ENCODE data around the gene BZW2. TPM values are rescaled to one million over a fixed set of nuclear protein-coding genes. Genes with fewer than 3 reads are reported as not detected.
A peak's percentile ranks its signal among the peaks of the same experiment; 100 is the strongest.

BZW2 gene
- total and polyA plus RNA-seq, 7 experiments from 2014 or later: 24.6 to 79.3 (median 30.5) TPM

DNA sequence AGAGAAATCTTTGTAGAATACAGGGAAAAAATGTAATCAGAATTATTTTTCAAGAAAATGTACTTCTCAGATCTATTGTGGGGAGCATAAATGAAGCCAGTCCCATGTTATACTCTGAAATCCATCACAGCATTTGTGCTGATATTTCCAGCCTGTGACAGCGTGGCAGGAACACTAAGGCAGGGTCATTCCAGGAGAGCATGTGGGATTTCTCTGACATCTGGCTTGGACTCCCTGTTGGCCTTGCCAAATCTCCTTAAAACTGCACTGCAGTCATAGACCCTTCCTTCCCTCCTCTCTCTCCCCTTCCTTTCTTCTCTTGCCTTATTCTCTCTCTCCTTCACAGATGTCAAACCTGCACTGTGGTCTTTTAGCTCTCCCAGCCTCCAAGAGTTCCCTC is 101.1 kb downstream of the BZW2 start:
- Mint-ChIP-seq H3K36me3 (no peaks in the 10 kb centered on the region), H3K27ac (no peak overlapping the region), H3K4me1 (no peaks in the 10 kb centered on the region), H3K9me3 (no peaks in the 10 kb centered on the region), H3K27me3 (peaks cover 0 to 18% (median 9%) of the 10 kb centered on the region in 5 donors), H3K4me3 (no peak overlapping the region)
- Histone ChIP-seq H3K27me3 (ENCODE audit: control insufficient read depth in 2 of 2, insufficient read depth in 2 of 2, low read length in 2 of 2) (no peaks in the 10 kb centered on the region), H3K4me3 (ENCODE audit: low read length) (no peak overlapping the region), H3K9me3 (ENCODE audit: control insufficient read depth in 2 of 3, low read length in 3 of 3) (no peaks in the 10 kb centered on the region), H3K27ac (ENCODE audit: low read depth, low read length) (no peak overlapping the region), H3K36me3 (ENCODE audit: control insufficient read depth in 2 of 3, insufficient read depth in 3 of 3, low read length in 3 of 3) (no peaks in the 10 kb centered on the region), H3K4me1 (ENCODE audit: control insufficient read depth in 2 of 2, insufficient read depth in 2 of 2, low read length in 2 of 2) (no peaks in the 10 kb centered on the region)
- ChIA-PET CTCF (no interaction called here), POLR2A (no interaction called here)
- ATAC-seq (no peak), DNase-seq (no peak)
- intact Hi-C loops (cut with micrococcal nuclease): no loop called here

DNA sequence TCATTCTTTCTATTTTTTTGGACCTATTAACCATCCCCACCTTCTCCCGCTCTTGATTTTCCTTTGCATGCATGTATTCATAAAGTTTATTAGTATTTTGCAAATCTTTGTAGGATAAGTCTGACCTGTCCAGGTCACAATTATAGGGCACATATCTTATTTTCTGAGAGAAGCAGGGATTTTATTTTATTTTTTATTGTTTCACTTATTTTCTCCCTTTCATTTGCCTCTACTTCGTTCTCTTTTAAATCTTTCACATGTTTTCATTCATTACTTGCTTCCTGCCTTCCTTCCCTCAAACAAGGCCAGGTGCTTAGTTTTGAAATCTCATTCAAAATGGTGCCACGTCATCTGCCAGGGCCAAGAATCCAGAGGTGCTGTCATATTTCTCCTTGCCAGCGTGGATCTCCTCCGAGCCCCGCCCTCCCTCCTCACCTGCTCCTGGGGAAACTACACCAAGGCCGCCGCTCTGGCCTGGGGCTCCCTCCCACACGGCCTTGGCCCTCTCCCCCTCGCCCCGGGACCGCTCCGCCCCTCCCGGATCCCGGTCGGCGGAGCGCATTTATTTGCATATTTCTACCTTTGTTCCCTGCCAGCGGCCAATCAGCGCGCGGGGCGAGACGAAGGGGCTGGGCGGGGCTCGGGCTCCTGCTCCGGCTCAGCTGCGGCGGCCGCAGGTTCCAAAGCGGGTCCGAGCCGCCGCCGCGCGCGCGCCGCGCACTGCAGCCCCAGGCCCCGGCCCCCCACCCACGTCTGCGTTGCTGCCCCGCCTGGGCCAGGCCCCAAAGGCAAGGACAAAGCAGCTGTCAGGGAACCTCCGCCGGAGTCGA is 107.3 kb downstream of the BZW2 start, which contains the start of gene TSPAN13:
TSPAN13 (plus strand) TSS at position 654 of the 830 bp plus-strand sequence. CDS start 213 bp downstream, outside the sequence.
- intact Hi-C loops (cut with micrococcal nuclease): loop anchor here in 1 of 2 donors (2.0 to 5.0 kb wide), 3 partner anchors 56 to 333 kb away; partner anchors contain the start of genes ANKMY2 and CRPPA
- Histone ChIP-seq H3K27me3 (ENCODE audit: control insufficient read depth in 2 of 2, insufficient read depth in 2 of 2, low read length in 2 of 2) (peaks cover 3 to 8% of the 10 kb centered on the region in 2 donors), H3K36me3 (ENCODE audit: control insufficient read depth in 2 of 3, insufficient read depth in 3 of 3, low read length in 3 of 3) (no peaks in the 10 kb centered on the region), H3K9me3 (ENCODE audit: control insufficient read depth in 2 of 3, low read length in 3 of 3) (no peaks in the 10 kb centered on the region), H3K4me1 (ENCODE audit: control insufficient read depth in 2 of 2, insufficient read depth in 2 of 2, low read length in 2 of 2) (peaks cover 0 to 5% of the 10 kb centered on the region in 2 donors), H3K27ac (ENCODE audit: low read depth, low read length) (no peak within 1 kb of the TSS), H3K4me3 (ENCODE audit: low read length) (peak within 1 kb of the TSS; percentile 43)
- peak; percentile 83 for ATAC-seq
- Mint-ChIP-seq H3K36me3 (no peaks in the 10 kb centered on the region), H3K27ac (peak within 1 kb of the TSS in 1 of 9 donors; percentile 90), H3K4me1 (peaks cover 9 to 15% (median 11%) of the 10 kb centered on the region in 7 donors), H3K27me3 (peaks cover 31 to 60% (median 44%) of the 10 kb centered on the region in 5 donors), H3K4me3 (peak within 1 kb of the TSS; percentile 70 to 91 (median 82)), H3K9me3 (peaks cover 0 to 2% (median 0%) of the 10 kb centered on the region in 11 donors)
- ChIA-PET POLR2A (no interaction called here), CTCF (no interaction called here)
- DNase-seq: peak in 7 of 9 donors; percentile 2 to 69 (median 18)

DNA sequence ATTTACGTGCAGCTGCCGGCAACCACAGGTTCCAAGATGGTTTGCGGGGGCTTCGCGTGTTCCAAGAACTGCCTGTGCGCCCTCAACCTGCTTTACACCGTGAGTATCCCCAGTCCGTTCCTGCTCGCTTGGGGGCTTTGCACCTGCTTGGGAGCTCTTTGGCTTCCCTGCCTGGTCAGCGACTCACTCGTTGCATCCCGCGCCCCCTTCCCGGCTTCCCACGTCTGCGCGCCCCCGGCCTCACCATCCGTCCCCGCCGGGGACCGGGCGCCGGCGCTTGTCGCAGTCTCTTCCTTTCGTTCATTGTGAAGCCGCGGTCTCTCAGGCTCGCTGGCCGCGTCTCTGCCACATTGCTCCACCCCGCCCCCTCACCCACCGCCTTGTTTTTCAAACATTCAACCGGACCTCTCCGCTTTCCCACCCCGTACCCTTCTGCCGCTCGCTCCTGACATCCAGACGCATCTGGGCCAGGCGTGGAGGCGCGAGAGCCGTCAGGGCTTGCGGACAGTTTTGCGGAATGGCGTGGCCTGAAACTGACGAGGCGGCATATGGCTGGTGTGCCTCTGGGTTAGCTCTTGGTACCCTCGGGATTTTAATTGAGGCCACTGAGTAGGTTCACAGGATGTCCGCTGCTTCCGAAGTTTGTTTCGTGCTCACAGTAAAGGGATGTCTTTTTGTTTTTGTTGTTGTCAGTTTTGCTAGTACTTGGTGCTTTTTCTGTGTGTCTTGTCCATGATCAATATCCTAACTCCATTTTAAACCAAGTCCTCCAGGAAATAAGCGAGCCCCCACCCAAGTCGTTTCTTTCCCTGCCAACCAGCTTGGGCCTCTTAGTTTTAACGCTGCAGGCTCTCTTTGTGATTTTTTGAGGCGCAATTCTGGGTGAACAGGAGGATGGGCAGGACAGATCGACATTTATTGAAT is 108.2 kb downstream of the BZW2 start:
- H3K4me1 Mint-ChIP-seq: peaks cover 9 to 19% (median 11%) of the 10 kb centered on the region in 7 donors
- intact Hi-C loops (cut with micrococcal nuclease): loop anchor here in 1 of 2 donors (2.0 to 5.0 kb wide), 3 partner anchors 57 to 333 kb away; partner anchors contain the start of genes ANKMY2 and CRPPA
- Histone ChIP-seq H3K27ac (ENCODE audit: low read depth, low read length) (no peak overlapping the region), H3K4me1 (ENCODE audit: control insufficient read depth in 2 of 2, insufficient read depth in 2 of 2, low read length in 2 of 2) (peaks cover 0 to 5% of the 10 kb centered on the region in 2 donors), H3K4me3 (ENCODE audit: low read length) (peak overlapping the region; percentile 43), H3K27me3 (ENCODE audit: control insufficient read depth in 2 of 2, insufficient read depth in 2 of 2, low read length in 2 of 2) (peaks cover 3 to 8% of the 10 kb centered on the region in 2 donors), H3K9me3 (ENCODE audit: control insufficient read depth in 2 of 3, low read length in 3 of 3) (no peaks in the 10 kb centered on the region), H3K36me3 (ENCODE audit: control insufficient read depth in 2 of 3, insufficient read depth in 3 of 3, low read length in 3 of 3) (no peaks in the 10 kb centered on the region)
- H3K36me3 Mint-ChIP-seq: no peaks in the 10 kb centered on the region
- H3K27ac Mint-ChIP-seq: no peak overlapping the region
- H3K27me3 Mint-ChIP-seq: peaks cover 33 to 60% (median 44%) of the 10 kb centered on the region in 5 donors
- ChIA-PET POLR2A (no interaction called here), CTCF (no interaction called here)
- peak; percentile 40 for ATAC-seq
- DNase-seq: peak in 2 of 9 donors; percentile 12 to 29
- H3K9me3 Mint-ChIP-seq: peaks cover 0 to 5% (median 0%) of the 10 kb centered on the region in 11 donors
- peak overlapping the region; percentile 70 to 91 (median 82) for H3K4me3 Mint-ChIP-seq

DNA sequence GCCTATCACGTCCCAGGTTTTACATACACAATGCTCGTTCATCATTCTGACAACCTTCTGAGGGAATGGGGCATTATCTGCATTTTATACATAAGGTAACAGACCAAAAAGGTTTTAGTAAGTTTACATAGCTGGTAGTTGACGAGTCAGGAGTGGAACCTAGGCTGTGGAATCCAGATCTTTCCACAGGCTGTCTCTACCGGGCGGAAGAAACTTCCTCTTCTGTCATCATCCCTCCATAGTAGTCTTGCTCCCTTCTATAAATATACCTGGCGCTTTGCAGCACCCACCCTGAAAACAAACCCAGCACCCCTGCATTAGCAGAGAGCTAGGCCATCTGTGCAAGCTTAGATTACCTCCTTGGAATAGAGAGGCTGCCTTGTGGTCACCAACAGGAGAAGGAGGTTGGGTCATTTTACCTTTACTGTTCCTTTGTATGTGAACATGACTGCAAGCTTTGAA is 108.9 kb downstream of the BZW2 start:
- no peak overlapping the region for H3K27ac ChIP-seq (ENCODE audit: low read depth, low read length)
- H3K36me3 ChIP-seq (ENCODE audit: control insufficient read depth in 2 of 3, insufficient read depth in 3 of 3, low read length in 3 of 3): no peaks in the 10 kb centered on the region
- intact Hi-C loops (cut with micrococcal nuclease): loop anchor here in 1 of 2 donors (5.0 kb wide), 1 partner anchor 58 kb away; no protein-coding TSS in a partner anchor
- Mint-ChIP-seq H3K27ac (no peak overlapping the region), H3K27me3 (peaks cover 33 to 60% (median 44%) of the 10 kb centered on the region in 5 donors), H3K4me1 (peaks cover 9 to 19% (median 11%) of the 10 kb centered on the region in 7 donors), H3K4me3 (peak overlapping the region; percentile 70 to 91 (median 82)), H3K36me3 (no peaks in the 10 kb centered on the region), H3K9me3 (peaks cover 0 to 6% (median 0%) of the 10 kb centered on the region in 11 donors)
- no peaks in the 10 kb centered on the region for H3K9me3 ChIP-seq (ENCODE audit: control insufficient read depth in 2 of 3, low read length in 3 of 3)
- peaks cover 3 to 8% of the 10 kb centered on the region in 2 donors for H3K27me3 ChIP-seq (ENCODE audit: control insufficient read depth in 2 of 2, insufficient read depth in 2 of 2, low read length in 2 of 2)
- ATAC-seq (no peak), DNase-seq (no peak)
- H3K4me3 ChIP-seq (ENCODE audit: low read length): no peak overlapping the region
- H3K4me1 ChIP-seq (ENCODE audit: control insufficient read depth in 2 of 2, insufficient read depth in 2 of 2, low read length in 2 of 2): peaks cover 0 to 5% of the 10 kb centered on the region in 2 donors
- CTCF ChIA-PET: no interaction called here
- POLR2A ChIA-PET: no interaction called here

DNA sequence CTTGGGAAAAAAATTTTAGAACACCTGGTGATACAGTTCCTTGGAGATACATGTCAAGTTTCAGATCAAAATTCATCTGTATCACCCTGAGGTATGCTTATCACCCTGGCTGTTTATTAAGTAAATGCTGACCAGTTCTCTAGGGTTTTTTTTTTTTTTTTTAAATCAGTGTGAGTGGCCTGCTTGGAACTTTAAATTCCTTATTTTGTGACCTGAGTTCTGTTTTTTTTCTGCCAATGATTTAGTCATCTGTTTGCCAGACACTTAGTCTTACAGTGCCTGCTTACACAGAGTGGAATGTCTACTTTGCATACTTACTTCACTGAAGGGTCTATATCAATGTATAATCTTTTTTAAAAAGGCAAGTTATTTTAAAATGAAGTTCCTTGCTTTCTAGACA is 109.4 kb downstream of the BZW2 start:
- Mint-ChIP-seq H3K9me3 (peaks cover 0 to 6% (median 0%) of the 10 kb centered on the region in 11 donors), H3K36me3 (no peaks in the 10 kb centered on the region), H3K4me1 (peaks cover 9 to 19% (median 11%) of the 10 kb centered on the region in 7 donors), H3K4me3 (peak overlapping the region in 8 of 10 donors; percentile 19 to 91 (median 82)), H3K27me3 (peaks cover 33 to 58% (median 44%) of the 10 kb centered on the region in 5 donors), H3K27ac (no peak overlapping the region)
- ChIA-PET CTCF (no interaction called here), POLR2A (no interaction called here)
- peaks cover 0 to 5% of the 10 kb centered on the region in 2 donors for H3K4me1 ChIP-seq (ENCODE audit: control insufficient read depth in 2 of 2, insufficient read depth in 2 of 2, low read length in 2 of 2)
- H3K36me3 ChIP-seq (ENCODE audit: control insufficient read depth in 2 of 3, insufficient read depth in 3 of 3, low read length in 3 of 3): no peaks in the 10 kb centered on the region
- DNase-seq (no peak), ATAC-seq (no peak)
- H3K4me3 ChIP-seq (ENCODE audit: low read length): no peak overlapping the region
- peaks cover 3 to 8% of the 10 kb centered on the region in 2 donors for H3K27me3 ChIP-seq (ENCODE audit: control insufficient read depth in 2 of 2, insufficient read depth in 2 of 2, low read length in 2 of 2)
- intact Hi-C loops (cut with micrococcal nuclease): no loop called here
- H3K27ac ChIP-seq (ENCODE audit: low read depth, low read length): no peak overlapping the region
- no peaks in the 10 kb centered on the region for H3K9me3 ChIP-seq (ENCODE audit: control insufficient read depth in 2 of 3, low read length in 3 of 3)

Measured in naive thymus-derived CD4-positive, alpha-beta T cell (primary cell).